Dermis microvascular lymphatic vessel endothelial cell (primary cell): Measurements from ENCODE around the gene MRPS17. TPM values are rescaled to one million over a fixed set of nuclear protein-coding genes. Genes with fewer than 3 reads are reported as not detected.

Experiments
- DNase-seq, 2 donors: peaks; one replicate each; pipeline versions ENCODE4 v3.0.0 to v3.0.0-alpha.2; 2010; ENCODE audit warnings: low read depth in 2 of 2
- total RNA-seq: library from RNA; depleted of rRNA; stranded (reverse); fragments of >200 nt; gene quantifications from 2 replicates; pipeline ENCODE4 v1.2.1, GENCODE V29; 2014

The MRPS17 gene
- total RNA-seq, 1 donor from 2014 or later: 18.1 TPM

- DNase-seq: no peak
These were observed 19.3 kb downstream of the MRPS17 start for GRCh38 chr7:55970978-55971377.

GRCh38 chr7:55973747-55974250 lies 22.1 kb downstream of the MRPS17 start:
- no peak for DNase-seq

DNA sequence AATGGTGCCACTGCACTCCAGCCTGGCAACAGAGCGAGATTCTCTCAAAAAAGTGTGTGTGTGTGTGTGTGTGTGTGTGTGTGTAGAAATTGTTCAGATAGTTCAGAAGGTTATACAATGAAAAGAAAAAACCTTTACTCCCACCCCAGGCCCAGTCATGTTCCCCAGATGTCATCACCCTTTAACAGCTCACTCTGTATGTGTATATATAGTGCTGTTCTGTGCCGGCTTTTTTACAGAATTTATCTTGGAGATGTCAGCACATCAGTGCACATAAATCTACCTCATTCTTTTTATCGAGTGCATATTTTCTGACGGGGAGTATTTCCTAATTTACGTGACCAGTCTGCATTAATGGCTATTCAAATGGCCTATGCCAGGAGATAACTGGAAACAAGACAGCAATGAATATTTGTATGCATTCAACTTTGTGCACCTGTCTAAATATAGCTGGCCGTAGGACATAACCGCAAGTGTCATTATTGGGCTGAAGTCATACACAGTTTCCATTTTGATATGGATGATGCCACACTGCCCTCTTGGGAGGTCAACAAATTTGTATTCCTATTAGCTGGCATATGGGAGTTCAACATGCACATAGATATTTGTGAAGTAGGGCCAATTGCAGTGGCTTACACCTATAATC lies 24.4 kb downstream of the MRPS17 start:
- DNase-seq: no peak

DNA sequence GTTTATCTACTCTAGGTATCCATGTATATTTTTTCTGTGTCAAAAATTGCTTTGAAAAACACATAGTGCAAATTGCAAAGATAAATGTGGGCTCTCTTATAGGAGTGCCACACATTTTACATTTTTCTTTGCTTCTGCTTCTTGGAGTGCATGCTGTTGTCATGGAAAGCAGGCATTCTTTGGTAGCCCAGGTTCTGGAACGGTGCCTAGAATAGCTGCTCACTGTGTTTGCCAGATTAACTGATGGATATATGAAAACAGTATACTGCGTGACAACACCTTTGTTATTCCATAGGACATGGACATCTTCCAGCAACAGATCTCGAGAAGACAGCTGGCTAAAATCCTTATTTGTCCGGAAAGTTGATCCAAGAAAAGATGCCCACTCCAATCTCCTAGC lies 26.2 kb downstream of the MRPS17 start:
- DNase-seq: peak; percentile 56 to 90

GRCh38 chr7:55980266-55980665 lies 28.6 kb downstream of the MRPS17 start:
- DNase-seq: no peak

- DNase-seq: no peak
These were observed 31.9 kb downstream of the MRPS17 start for GRCh38 chr7:55983537-55983936.

- peak in 1 of 2 donors; percentile 5 for DNase-seq
These were observed 40.7 kb downstream of the MRPS17 start for GRCh38 chr7:55992346-55992745.

- DNase-seq: no peak
These were observed 45.3 kb downstream of the MRPS17 start for GRCh38 chr7:55996856-55997500.

- DNase-seq: no peak
These were observed 52.1 kb downstream of the MRPS17 start for GRCh38 chr7:56003749-56004148.

Other genes with a start within 250 kb of the MRPS17 start
- not detected in 2 replicates for gene SEPTIN14, start 89.1 kb upstream of the MRPS17 start, total RNA-seq
- gene ZNF713, start 64.4 kb upstream of the MRPS17 start, total RNA-seq: 2.1 and 2.6 TPM in 2 replicates
- 41.3 and 43.9 TPM in 2 replicates for gene NIPSNAP2, start 12.7 kb downstream of the MRPS17 start, total RNA-seq
- gene PSPH, start 99.6 kb downstream of the MRPS17 start, total RNA-seq: 21.5 and 29.1 TPM in 2 replicates
- 171 and 229 TPM in 2 replicates for gene CCT6A, start 99.9 kb downstream of the MRPS17 start, total RNA-seq
- gene SUMF2, start 112.4 kb downstream of the MRPS17 start, total RNA-seq: 151 and 194 TPM in 2 replicates
- 0.13 and 0.38 TPM in 2 replicates for gene PHKG1, start 141.1 kb downstream of the MRPS17 start, total RNA-seq
- 237 and 295 TPM in 2 replicates for gene CHCHD2, start 154.6 kb downstream of the MRPS17 start, total RNA-seq
- not detected in 2 replicates for gene NUPR2, start 164.5 kb downstream of the MRPS17 start, total RNA-seq